CD4-positive, alpha-beta memory T cell (primary cell): ENCODE data around the gene MLLT11. TPM values are rescaled to one million over a fixed set of nuclear protein-coding genes. Genes with fewer than 3 reads are reported as not detected.
A peak's percentile ranks its signal among the peaks of the same experiment; 100 is the strongest.

ENCODE experiments used
- CTCF ChIA-PET: fragments of 350-600 bp; sonication (Branson Sonifier 250); formaldehyde crosslinking; loops from one replicate; lab custom pipeline; 2021; ENCODE audit warnings: inconsistent platforms; ENCODE audit not compliant: partially characterized antibody; lab: Charles Lee
- POLR2A ChIA-PET: fragments of 350-600 bp; sonication (Branson Sonifier 250); formaldehyde crosslinking; loops from one replicate; lab custom pipeline; 2021; ENCODE audit not compliant: partially characterized antibody; lab: Charles Lee
- DNase-seq, 5 donors: peaks; one replicate each; pipeline versions ENCODE4 v3.0.0 to v3.0.0-alpha.2; 2020 to 2022; ENCODE audit warnings: mixed read lengths in 1 of 5
- H3K27ac ChIP-seq: one replicate; pipeline ENCODE4 v1.7.0; 2013; ENCODE audit warnings: low read depth, low read length
- H3K27me3 ChIP-seq: 2 replicates; pipeline ENCODE4 v1.7.0; 2013; ENCODE audit warnings: mild to moderate bottlenecking, low read length, moderate library complexity; ENCODE audit not compliant: insufficient read depth
- H3K36me3 ChIP-seq: 2 replicates; pipeline ENCODE4 v1.7.0; 2013; ENCODE audit warnings: mild to moderate bottlenecking, low read length, moderate library complexity; ENCODE audit not compliant: insufficient read depth
- H3K4me1 ChIP-seq: 2 replicates; pipeline ENCODE4 v1.7.0; 2013; ENCODE audit warnings: mild to moderate bottlenecking, low read length, moderate library complexity; ENCODE audit not compliant: insufficient read depth
- H3K4me3 ChIP-seq, 2 donors: one replicate each; pipeline ENCODE4 v1.7.0; 2013; ENCODE audit warnings: low read length in 2 of 2, mild to moderate bottlenecking in 1 of 2
- H3K9me3 ChIP-seq, 2 donors: one replicate each; pipeline ENCODE4 v1.7.0; 2013; ENCODE audit warnings: low read length in 2 of 2, control low read depth in 1 of 2; ENCODE audit not compliant: control insufficient read depth in 1 of 2
- H3K27ac Mint-ChIP-seq, 7 donors: one replicate each; pipeline ENCODE4 v1.8.0; 2020 to 2021; ENCODE audit warnings: mixed read lengths in 7 of 7, mild to moderate bottlenecking in 6 of 7, inconsistent platforms in 3 of 7, moderate library complexity in 3 of 7
- H3K27me3 Mint-ChIP-seq, 2 donors: one replicate each; pipeline ENCODE4 v1.8.0; 2020 to 2021; ENCODE audit warnings: mixed read lengths in 2 of 2
- H3K36me3 Mint-ChIP-seq, 2 donors: one replicate each; pipeline ENCODE4 v1.8.0; 2020 to 2021; ENCODE audit warnings: mixed read lengths in 2 of 2, inconsistent platforms in 1 of 2, mild to moderate bottlenecking in 1 of 2
- H3K4me1 Mint-ChIP-seq, 4 donors: one replicate each; pipeline ENCODE4 v1.8.0; 2020 to 2021; ENCODE audit warnings: mixed read lengths in 4 of 4, mild to moderate bottlenecking in 1 of 4
- H3K4me3 Mint-ChIP-seq, 8 donors: one replicate each; pipeline ENCODE4 v1.8.0; 2020 to 2021; ENCODE audit warnings: mixed read lengths in 8 of 8, mild to moderate bottlenecking in 7 of 8, moderate library complexity in 6 of 8, inconsistent platforms in 3 of 8
- H3K9me3 Mint-ChIP-seq, 8 donors: one replicate each; pipeline ENCODE4 v1.8.0; 2020 to 2021; ENCODE audit warnings: mixed read lengths in 8 of 8, mild to moderate bottlenecking in 5 of 8, inconsistent platforms in 3 of 8, moderate library complexity in 1 of 8
- intact Hi-C: fragments of 100-400 bp; cut with micrococcal nuclease; formaldehyde crosslinking; loops from one replicate; pipeline ENCODE4 v1.15.1; 2023
- polyA plus RNA-seq, 2 donors: library from polyadenylated mRNA; unstranded; fragments of 300-500 nt; fragmentation: Illumina TruSeq; gene quantifications; one replicate each; pipeline ENCODE4 v1.2.3, GENCODE V29; 2021
- total RNA-seq, 2 experiments: library from RNA; stranded (reverse); gene quantifications; one replicate each; pipeline ENCODE4 v1.2.3, GENCODE V29; 2021

Gene MLLT11
- total and polyA plus RNA-seq, 4 experiments from 2014 or later: 3.6 to 4.9 (median 4.2) TPM

DNA sequence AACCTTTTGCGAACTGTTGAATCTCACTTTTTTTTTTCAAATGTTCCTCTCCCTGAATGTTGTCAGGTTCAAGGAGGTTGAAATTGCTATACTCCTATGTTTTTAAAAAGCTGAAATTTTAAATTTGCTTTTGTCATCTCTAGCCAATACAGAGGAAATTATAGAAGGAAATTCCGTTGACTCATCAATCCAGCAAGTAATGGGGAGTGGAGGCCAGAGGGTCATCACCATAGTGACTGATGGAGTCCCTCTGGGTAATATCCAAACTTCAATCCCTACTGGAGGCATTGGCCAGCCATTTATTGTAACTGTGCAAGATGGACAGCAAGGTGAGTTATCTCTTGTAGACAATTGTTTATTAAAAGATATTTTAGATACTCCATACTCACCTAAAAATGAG, 46.7 kb downstream of the MLLT11 start:
- no peaks in the 10 kb centered on the region for H3K4me1 ChIP-seq
- no peak for DNase-seq
- H3K27me3 ChIP-seq: no peaks in the 10 kb centered on the region
- peak overlapping the region in 1 of 7 donors; percentile 31 for H3K27ac Mint-ChIP-seq
- no peaks in the 10 kb centered on the region for H3K27me3 Mint-ChIP-seq
- no peaks in the 10 kb centered on the region for H3K9me3 Mint-ChIP-seq
- H3K9me3 ChIP-seq: no peaks in the 10 kb centered on the region
- intact Hi-C loops: no loop called here
- H3K36me3 Mint-ChIP-seq: peaks cover 20 to 37% of the 10 kb centered on the region in 2 donors
- H3K4me3 Mint-ChIP-seq: no peak overlapping the region
- H3K27ac ChIP-seq: no peak overlapping the region
- H3K36me3 ChIP-seq: peaks cover 14% of the 10 kb centered on the region
- CTCF ChIA-PET: interaction anchor here (0.6 to 2.3 kb wide), 3 partner anchors 49 to 82 kb away, joined by 3 to 9 read pairs (median 3); partner anchors contain the start of gene TNFAIP8L2
- H3K4me3 ChIP-seq: no peak overlapping the region
- no peaks in the 10 kb centered on the region for H3K4me1 Mint-ChIP-seq
- POLR2A ChIA-PET: no interaction called here

DNA sequence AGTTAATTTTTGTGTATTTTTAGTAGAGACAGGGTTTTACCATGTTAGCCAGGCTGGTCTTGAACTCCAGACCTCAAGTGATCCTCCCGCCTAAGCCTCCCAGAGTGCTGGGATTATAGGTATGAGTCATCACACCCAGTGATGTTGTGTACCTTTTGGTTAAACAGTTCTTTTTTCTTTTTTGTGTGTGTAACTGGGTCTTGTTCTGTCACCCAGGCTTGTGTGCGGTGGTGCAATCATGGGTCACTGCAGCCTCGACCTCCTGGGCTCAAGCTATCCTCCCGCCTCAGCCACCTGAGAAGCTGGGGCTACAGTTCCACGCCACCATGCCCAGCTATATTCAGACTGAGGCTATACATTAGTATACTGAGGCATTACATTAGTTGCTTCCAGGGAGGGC, 48.1 kb downstream of the MLLT11 start:
- no peak overlapping the region for H3K27ac ChIP-seq
- no peak overlapping the region for H3K27ac Mint-ChIP-seq
- H3K4me1 ChIP-seq: no peaks in the 10 kb centered on the region
- CTCF ChIA-PET: interaction anchor here (6.9 kb wide), 1 partner anchor 9 kb away, joined by 47 read pairs; no protein-coding TSS in a partner anchor
- H3K27me3 Mint-ChIP-seq: no peaks in the 10 kb centered on the region
- H3K4me3 Mint-ChIP-seq: no peak overlapping the region
- peaks cover 0 to 2% (median 0%) of the 10 kb centered on the region in 8 donors for H3K9me3 Mint-ChIP-seq
- no peaks in the 10 kb centered on the region for H3K9me3 ChIP-seq
- H3K36me3 Mint-ChIP-seq: peaks cover 20 to 35% of the 10 kb centered on the region in 2 donors
- peaks cover 14% of the 10 kb centered on the region for H3K36me3 ChIP-seq
- no peak for DNase-seq
- H3K27me3 ChIP-seq: no peaks in the 10 kb centered on the region
- POLR2A ChIA-PET: no interaction called here
- intact Hi-C loops: no loop called here
- H3K4me3 ChIP-seq: no peak overlapping the region
- no peaks in the 10 kb centered on the region for H3K4me1 Mint-ChIP-seq

DNA sequence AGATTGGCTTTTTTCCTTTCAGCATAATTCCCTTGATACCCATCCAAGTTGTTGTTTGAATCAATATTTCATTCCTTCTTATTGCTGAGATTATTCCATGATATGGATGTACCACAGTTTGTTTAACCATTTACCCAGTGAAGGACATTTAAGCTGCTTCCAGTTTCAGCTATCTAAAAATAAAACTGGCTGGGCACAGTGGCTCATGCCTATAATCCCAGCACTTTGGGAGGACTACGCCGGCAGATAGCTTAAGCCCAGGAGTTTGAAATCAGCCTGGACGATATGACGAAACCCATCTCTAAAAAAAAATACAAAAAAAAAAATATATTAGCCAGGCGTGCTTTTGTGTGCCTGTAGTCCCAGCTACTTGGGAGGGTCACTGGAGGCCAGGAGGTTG, 53.7 kb downstream of the MLLT11 start:
- no peak overlapping the region for H3K27ac Mint-ChIP-seq
- intact Hi-C loops: no loop called here
- H3K9me3 Mint-ChIP-seq: peaks cover 0 to 2% (median 0%) of the 10 kb centered on the region in 8 donors
- Histone ChIP-seq H3K4me3 (no peak overlapping the region), H3K4me1 (no peaks in the 10 kb centered on the region), H3K9me3 (no peaks in the 10 kb centered on the region), H3K27ac (no peak overlapping the region), H3K27me3 (no peaks in the 10 kb centered on the region), H3K36me3 (peaks cover 12% of the 10 kb centered on the region)
- POLR2A ChIA-PET: interaction anchor here (0.6 to 1.0 kb wide), 3 partner anchors 17 to 74 kb away, joined by 3 read pairs; partner anchors contain the start of gene TNFAIP8L2
- no peaks in the 10 kb centered on the region for H3K27me3 Mint-ChIP-seq
- H3K4me3 Mint-ChIP-seq: no peak overlapping the region
- CTCF ChIA-PET: interaction anchor here (6.9 kb wide), 1 partner anchor 14 kb away, joined by 47 read pairs; no protein-coding TSS in a partner anchor
- peaks cover 20 to 29% of the 10 kb centered on the region in 2 donors for H3K36me3 Mint-ChIP-seq
- no peak for DNase-seq
- H3K4me1 Mint-ChIP-seq: no peaks in the 10 kb centered on the region

Other genes starting within 250 kb of the MLLT11 start
- 10 to 100 TPM; 36.6 to 37.7 TPM for gene ARNT, start 183.8 kb upstream of the MLLT11 start, total RNA-seq
- 10 to 100 TPM; 20.2 to 25.5 TPM for gene ARNT, start 183.8 kb upstream of the MLLT11 start, polyA plus RNA-seq
- gene CTXND2, start 173.3 kb upstream of the MLLT11 start, total RNA-seq: not detected
- gene CTXND2, start 173.3 kb upstream of the MLLT11 start, polyA plus RNA-seq: not detected
- 10 to 100 TPM; 71.4 to 72.6 TPM for gene SETDB1, start 134.0 kb upstream of the MLLT11 start, total RNA-seq
- gene SETDB1, start 134.0 kb upstream of the MLLT11 start, polyA plus RNA-seq: 10 to 100 TPM in 1 of 2 donors, 1 to 10 TPM in 1; 9.8 to 14.2 TPM
- 100 to 1,000 TPM; 145 to 149 TPM for gene CERS2, start 85.6 kb upstream of the MLLT11 start, total RNA-seq
- gene CERS2, start 85.6 kb upstream of the MLLT11 start, polyA plus RNA-seq: 100 to 1,000 TPM; 184 to 206 TPM
- under 1 TPM in 1 of 2 experiments, not detected in 1; 0.17 TPM for gene ANXA9, start 78.1 kb upstream of the MLLT11 start, total RNA-seq
- under 1 TPM; 0.23 to 0.33 TPM for gene ANXA9, start 78.1 kb upstream of the MLLT11 start, polyA plus RNA-seq
- gene MINDY1, start 53.5 kb upstream of the MLLT11 start, total RNA-seq: 10 to 100 TPM; 31.4 to 32.1 TPM
- 10 to 100 TPM in 1 of 2 donors, 1 to 10 TPM in 1; 6.5 to 17.6 TPM for gene MINDY1, start 53.5 kb upstream of the MLLT11 start, polyA plus RNA-seq
- 10 to 100 TPM; 35.0 to 38.9 TPM for gene PRUNE1, start 51.9 kb upstream of the MLLT11 start, total RNA-seq
- 10 to 100 TPM; 52.6 to 59.0 TPM for gene PRUNE1, start 51.9 kb upstream of the MLLT11 start, polyA plus RNA-seq
- gene BNIPL, start 23.8 kb upstream of the MLLT11 start, total RNA-seq: 1 to 10 TPM; 4.6 to 8.3 TPM
- gene BNIPL, start 23.8 kb upstream of the MLLT11 start, polyA plus RNA-seq: not detected
- 1 to 10 TPM; 2.4 to 3.5 TPM for gene C1orf56, start 12.6 kb upstream of the MLLT11 start, total RNA-seq
- 1 to 10 TPM; 1.4 to 3.6 TPM for gene C1orf56, start 12.6 kb upstream of the MLLT11 start, polyA plus RNA-seq
- 100 to 1,000 TPM; 478 to 483 TPM for gene CDC42SE1, start 775 bp upstream of the MLLT11 start, total RNA-seq
- 100 to 1,000 TPM in 1 of 2 donors, 10 to 100 TPM in 1; 66.2 to 100 TPM for gene CDC42SE1, start 775 bp upstream of the MLLT11 start, polyA plus RNA-seq
- 10 to 100 TPM; 36.8 to 42.8 TPM for gene GABPB2, start 10.4 kb downstream of the MLLT11 start, total RNA-seq
- 10 to 100 TPM in 1 of 2 donors, 1 to 10 TPM in 1; 4.9 to 14.2 TPM for gene GABPB2, start 10.4 kb downstream of the MLLT11 start, polyA plus RNA-seq
- gene SEMA6C, start 86.2 kb downstream of the MLLT11 start, total RNA-seq: 1 to 10 TPM; 7.6 to 8.2 TPM
- 1 to 10 TPM in 1 of 2 donors, under 1 TPM in 1; 0.54 to 2.1 TPM for gene SEMA6C, start 86.2 kb downstream of the MLLT11 start, polyA plus RNA-seq
- gene TNFAIP8L2, start 96.3 kb downstream of the MLLT11 start, total RNA-seq: 10 to 100 TPM; 45.9 to 49.7 TPM
- 10 to 100 TPM; 10.8 to 42.3 TPM for gene TNFAIP8L2, start 96.3 kb downstream of the MLLT11 start, polyA plus RNA-seq
- 1 to 10 TPM; 1.0 to 1.3 TPM for gene LYSMD1, start 105.5 kb downstream of the MLLT11 start, total RNA-seq
- under 1 TPM in 1 of 2 donors, not detected in 1; 0.59 TPM for gene LYSMD1, start 105.5 kb downstream of the MLLT11 start, polyA plus RNA-seq
- 10 to 100 TPM; 57.4 to 61.4 TPM for gene SCNM1, start 105.7 kb downstream of the MLLT11 start, total RNA-seq
- 10 to 100 TPM; 76.5 to 80.9 TPM for gene SCNM1, start 105.7 kb downstream of the MLLT11 start, polyA plus RNA-seq
- gene TMOD4, start 115.6 kb downstream of the MLLT11 start, total RNA-seq: 1 to 10 TPM; 6.4 TPM
- gene TMOD4, start 115.6 kb downstream of the MLLT11 start, polyA plus RNA-seq: not detected
- 10 to 100 TPM; 68.1 to 68.4 TPM for gene VPS72, start 129.8 kb downstream of the MLLT11 start, total RNA-seq
- gene VPS72, start 129.8 kb downstream of the MLLT11 start, polyA plus RNA-seq: 100 to 1,000 TPM in 1 of 2 donors, 10 to 100 TPM in 1; 80.6 to 102 TPM
- 10 to 100 TPM; 50.8 to 53.1 TPM for gene PIP5K1A, start 138.2 kb downstream of the MLLT11 start, total RNA-seq
- 10 to 100 TPM; 13.7 to 16.2 TPM for gene PIP5K1A, start 138.2 kb downstream of the MLLT11 start, polyA plus RNA-seq
- 100 to 1,000 TPM; 143 to 151 TPM for gene PSMD4, start 194.3 kb downstream of the MLLT11 start, total RNA-seq
- 100 to 1,000 TPM; 242 to 380 TPM for gene PSMD4, start 194.3 kb downstream of the MLLT11 start, polyA plus RNA-seq
- 10 to 100 TPM; 39.2 to 39.3 TPM for gene ZNF687, start 221.9 kb downstream of the MLLT11 start, total RNA-seq
- gene ZNF687, start 221.9 kb downstream of the MLLT11 start, polyA plus RNA-seq: 1 to 10 TPM in 1 of 2 donors, under 1 TPM in 1; 0.36 to 1.3 TPM